ENCODE data around the gene C20orf96.

GRCh38 chr20:325045-325888 lies 34.7 kb upstream of the C20orf96 start, which contains the start of gene SOX12:
- TF ChIP-seq, protein P1, sequence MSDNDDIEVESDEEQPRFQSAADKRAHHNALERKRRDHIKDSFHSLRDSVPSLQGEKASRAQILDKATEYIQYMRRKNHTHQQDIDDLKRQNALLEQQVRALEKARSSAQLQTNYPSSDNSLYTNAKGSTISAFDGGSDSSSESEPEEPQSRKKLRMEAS (IDR thresholded peaks at IDR 0.05; ENCODE audit: insufficient read depth, insufficient read length): no peak
- TF ChIP-seq, protein P2, sequence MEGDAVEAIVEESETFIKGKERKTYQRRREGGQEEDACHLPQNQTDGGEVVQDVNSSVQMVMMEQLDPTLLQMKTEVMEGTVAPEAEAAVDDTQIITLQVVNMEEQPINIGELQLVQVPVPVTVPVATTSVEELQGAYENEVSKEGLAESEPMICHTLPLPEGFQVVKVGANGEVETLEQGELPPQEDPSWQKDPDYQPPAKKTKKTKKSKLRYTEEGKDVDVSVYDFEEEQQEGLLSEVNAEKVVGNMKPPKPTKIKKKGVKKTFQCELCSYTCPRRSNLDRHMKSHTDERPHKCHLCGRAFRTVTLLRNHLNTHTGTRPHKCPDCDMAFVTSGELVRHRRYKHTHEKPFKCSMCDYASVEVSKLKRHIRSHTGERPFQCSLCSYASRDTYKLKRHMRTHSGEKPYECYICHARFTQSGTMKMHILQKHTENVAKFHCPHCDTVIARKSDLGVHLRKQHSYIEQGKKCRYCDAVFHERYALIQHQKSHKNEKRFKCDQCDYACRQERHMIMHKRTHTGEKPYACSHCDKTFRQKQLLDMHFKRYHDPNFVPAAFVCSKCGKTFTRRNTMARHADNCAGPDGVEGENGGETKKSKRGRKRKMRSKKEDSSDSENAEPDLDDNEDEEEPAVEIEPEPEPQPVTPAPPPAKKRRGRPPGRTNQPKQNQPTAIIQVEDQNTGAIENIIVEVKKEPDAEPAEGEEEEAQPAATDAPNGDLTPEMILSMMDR (IDR thresholded peaks at IDR 0.05; ENCODE audit: extremely low read depth in 1 of 2, insufficient read depth in 1 of 2, low read depth in 1 of 2, low read length in 2 of 2): no peak
- TF ChIP-seq EZH2 (IDR thresholded peaks at IDR 0.05; ENCODE audit: borderline replicate concordance, low read depth, low read length, severe bottlenecking) (no peak), MYC (IDR thresholded peaks at IDR 0.05; ENCODE audit: low read depth, low read length) (no peak), POLR2A (IDR thresholded peaks at IDR 0.05; ENCODE audit: low read depth, low read length) (peak; percentile 27), POLR2AphosphoS5 (IDR thresholded peaks at IDR 0.05; ENCODE audit: insufficient read depth, low read depth, low read length) (peak; percentile 49), FOS (IDR thresholded peaks at IDR 0.05; ENCODE audit: borderline replicate concordance, insufficient read depth, low read length) (no peak), JUN (IDR thresholded peaks at IDR 0.05; ENCODE audit: borderline replicate concordance, insufficient read depth, insufficient read length, low read depth) (no peak), GATA2 (IDR thresholded peaks at IDR 0.05; ENCODE audit: insufficient read depth, insufficient read length, low read depth, low read length) (no peak)
